GM18520 (cell line): ENCODE results near the gene SIAH2.
A peak's percentile ranks its signal among the peaks of the same experiment; 100 is the strongest.
"Not testable (repeated sequence)": the region's sequence is repeated elsewhere in the genome, so short reads cannot be mapped to it uniquely, and the experiment has no call there.

ENCODE experiments used
- ATAC-seq: cut with Tn5 transposase; IDR thresholded peaks from one replicate; pipeline ENCODE4 v1.9.1; 2021; ENCODE audit not compliant: unreplicated experiment

SIAH2 gene, protein sequence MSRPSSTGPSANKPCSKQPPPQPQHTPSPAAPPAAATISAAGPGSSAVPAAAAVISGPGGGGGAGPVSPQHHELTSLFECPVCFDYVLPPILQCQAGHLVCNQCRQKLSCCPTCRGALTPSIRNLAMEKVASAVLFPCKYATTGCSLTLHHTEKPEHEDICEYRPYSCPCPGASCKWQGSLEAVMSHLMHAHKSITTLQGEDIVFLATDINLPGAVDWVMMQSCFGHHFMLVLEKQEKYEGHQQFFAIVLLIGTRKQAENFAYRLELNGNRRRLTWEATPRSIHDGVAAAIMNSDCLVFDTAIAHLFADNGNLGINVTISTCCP

DNA sequence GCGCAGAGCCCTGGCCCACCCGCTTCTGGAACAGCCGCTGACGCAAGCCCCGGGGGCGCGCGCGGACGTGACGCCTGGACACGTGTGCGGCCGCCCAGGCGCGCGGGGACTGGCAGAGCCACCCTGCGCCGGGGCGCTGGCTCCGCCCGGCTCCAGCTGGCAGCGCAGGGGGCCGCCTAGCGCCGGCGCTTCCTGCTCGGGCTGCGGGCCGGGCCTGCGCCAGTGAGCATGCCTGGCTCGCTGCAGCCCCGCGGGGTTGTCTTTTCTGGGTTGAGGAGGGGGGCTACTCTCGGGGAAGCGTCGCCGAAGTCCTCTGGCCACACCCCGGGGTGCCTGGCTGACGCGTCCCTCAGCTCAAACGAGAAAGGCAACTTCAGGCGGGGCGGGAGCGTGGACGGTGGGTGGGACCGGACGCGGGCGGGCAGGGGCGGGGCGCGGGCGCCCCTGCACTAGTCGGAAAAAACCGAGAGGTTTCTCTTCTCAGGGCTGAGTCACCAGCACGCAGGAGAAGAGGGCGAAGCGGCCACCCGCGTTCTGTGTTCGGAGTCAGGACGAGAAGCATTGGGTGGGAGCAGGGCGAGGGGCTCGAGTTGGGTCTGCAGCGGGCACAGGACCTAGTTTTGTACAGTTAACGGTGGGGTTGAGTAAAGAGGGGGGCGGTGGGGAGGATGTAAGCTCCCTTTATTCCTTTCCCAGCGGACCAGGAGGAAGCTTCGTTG lies at the start of gene SIAH2:
Gene SIAH2, minus strand, starts transcription at position 48 of the 719 bp plus-strand sequence. CDS start 320 bp downstream, outside the sequence.
- peak; percentile 43 for ATAC-seq

DNA sequence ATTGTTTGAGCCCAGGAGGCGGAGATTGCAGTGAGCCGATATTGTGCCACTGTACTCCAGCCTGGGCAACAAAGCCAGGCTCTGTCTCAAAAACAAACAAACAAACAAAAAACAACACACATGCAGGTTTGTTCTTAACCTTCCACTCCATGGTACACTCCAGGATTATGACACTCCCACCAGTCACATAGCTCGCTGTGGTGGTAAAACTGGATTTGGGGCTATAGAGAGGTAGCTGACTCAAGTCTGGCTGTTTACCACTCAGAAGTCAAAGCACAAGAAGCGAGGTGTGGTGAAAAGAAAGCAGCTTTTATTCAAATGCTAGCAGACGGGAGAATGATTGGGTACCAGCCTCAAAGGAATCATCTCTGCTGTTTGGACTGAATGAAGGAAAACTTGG lies 49.0 kb upstream of the SIAH2 start:
- no peak for ATAC-seq

DNA sequence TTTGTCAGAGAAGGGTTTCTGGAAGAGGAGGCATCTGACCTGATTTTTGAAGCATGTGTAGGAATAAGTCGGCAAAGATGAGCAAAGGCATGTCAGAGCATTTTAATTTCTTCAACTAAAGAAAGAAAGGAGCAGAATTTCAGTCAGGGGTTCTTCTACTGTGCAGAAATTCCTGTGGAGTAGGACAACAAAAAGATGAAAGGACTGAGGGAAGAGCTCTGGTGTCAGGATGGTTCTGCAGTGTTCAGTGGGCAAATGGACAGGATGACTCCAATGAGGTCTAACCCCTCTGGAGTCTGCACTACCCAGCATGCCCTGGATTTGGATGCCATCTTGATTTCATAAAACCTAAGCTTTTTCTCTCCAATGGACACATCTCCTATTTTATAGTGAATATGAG lies 47.7 kb upstream of the SIAH2 start:
- no peak for ATAC-seq

DNA sequence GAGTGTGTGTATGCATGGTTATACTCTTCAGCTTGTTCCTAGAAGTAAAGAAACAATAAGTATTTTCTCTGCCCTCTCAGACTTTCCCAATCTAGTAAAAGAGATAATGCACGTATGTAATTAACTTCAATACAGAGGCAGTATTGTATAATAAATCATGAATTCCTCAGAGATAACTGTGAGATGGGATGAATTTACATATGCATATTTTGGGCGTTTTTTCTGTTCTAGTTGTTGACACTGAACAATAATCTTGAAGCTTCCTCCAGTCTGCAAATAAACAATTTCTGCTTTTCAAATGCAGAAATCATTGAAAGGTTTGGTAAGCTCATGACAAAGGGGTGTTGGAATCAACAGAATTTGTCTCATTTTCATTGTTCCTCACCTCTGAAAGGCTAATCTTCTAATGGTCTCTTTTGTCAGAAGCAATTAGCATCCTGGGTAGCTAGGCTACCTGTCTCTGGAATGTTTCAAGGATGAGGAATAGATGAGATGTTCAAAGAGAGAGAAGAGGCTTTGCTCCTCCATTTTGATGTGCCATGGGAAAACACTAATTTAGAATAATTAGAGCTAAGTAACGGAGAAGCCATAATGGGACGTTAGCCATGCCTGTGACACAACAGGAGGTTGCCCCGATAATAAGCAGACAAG lies 43.3 kb upstream of the SIAH2 start:
- no peak for ATAC-seq

DNA sequence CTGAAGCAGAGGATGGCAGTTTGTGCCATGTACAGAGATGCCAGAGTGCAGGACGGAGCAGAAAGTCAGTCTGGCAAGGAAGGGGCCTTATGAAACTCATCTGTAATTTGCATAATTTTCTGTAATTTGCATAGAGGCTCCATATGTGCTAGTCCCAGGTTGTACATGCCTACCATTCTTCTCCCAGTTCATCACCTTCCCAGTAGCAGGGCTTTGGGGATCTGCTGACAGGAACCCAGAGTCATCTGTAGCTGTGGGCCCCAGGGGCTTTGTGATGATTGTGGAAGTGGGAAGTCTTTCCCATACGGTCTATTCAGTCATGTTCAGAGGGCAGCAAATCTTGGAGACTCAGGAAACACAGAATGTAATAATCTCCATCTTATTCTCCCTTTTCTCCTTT lies 42.4 kb upstream of the SIAH2 start:
- no peak for ATAC-seq

DNA sequence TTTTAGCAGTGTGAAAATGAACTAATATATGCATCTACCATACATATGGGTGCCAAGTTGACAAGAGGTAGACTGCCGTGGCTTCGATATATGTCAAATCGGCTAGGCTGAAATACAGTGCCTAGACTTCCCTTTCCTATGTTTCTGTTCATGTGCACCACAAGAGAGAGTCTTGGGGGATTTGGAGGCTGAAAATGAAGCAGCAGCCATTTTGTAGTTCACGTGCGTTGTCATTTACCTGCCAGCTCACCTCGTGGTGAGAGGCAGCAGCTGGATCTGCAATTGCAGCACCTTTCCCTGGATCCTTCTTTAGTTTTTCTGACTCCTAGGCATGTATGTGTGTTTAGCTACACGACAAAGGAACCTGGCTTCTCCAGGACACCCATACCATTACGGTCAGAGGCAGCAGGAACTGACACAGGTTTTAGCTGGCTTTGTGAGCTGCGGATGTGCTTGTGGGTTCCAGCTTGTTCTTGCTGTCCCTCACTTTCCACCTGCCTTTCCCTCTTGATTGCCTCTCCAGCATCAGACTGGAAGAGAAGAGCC lies 40.5 kb upstream of the SIAH2 start:
- no peak for ATAC-seq

DNA sequence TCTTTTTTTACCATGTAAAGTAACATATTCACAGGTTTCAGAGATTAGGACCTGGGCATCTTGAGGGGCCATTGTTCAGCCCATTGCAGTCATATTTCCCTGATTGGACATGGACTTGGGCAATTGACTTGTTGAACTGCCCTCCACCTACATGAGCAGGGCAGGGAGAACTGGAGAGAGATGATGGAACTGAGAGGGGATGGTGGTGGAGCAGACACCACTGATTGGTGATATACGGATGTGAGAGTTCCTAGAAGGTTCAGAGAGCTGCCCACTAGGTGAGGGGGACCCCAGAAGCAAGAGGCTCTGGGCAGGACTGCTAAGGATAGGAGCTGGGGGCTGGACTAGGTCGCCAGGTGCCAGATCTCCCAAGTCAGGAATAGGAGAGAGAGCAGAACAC lies 37.8 kb upstream of the SIAH2 start:
- no peak for ATAC-seq

DNA sequence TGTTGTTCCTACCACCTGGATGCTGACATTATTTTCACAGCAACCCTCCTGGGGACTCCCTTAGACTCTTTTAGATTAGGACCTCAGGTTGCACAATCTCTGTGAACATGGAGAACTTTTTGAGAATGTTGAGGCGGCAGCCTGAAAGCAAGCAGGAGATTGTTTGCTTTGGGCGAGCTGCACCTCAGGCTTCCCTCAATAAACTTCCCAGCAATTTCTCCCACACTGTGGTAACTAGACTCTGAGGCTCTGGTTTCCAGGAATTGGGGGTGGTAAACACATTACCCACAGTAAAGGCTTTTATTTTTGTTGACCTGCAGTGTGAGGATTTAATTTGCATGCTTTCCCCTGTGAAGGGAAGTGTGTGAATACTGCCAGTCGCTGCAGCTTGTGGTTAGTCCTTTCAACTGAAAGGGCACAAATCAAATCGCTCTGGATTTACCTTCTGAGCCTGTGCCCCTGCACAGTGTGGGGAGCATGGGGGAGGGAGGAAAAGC lies 35.2 kb upstream of the SIAH2 start:
- ATAC-seq: no peak

DNA sequence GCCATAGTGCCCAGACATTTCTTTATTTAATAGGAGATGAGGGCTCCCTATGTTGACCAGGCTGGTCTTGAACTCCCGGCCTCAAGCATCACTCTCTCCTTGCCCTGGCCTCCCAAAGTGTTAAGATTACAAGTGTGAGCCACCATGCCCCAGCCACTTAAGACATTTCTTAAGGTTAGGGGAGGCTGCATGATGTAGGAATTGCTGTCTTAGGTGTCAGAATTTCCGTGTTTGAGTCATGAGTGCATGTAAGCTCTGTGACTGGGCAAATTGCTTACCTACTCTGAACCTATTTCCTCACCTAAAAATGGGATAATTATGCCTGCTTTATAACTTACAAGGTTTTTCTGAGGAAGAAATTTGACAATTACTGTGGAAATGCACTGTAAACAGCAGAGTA lies 34.2 kb upstream of the SIAH2 start:
- ATAC-seq: no peak

DNA sequence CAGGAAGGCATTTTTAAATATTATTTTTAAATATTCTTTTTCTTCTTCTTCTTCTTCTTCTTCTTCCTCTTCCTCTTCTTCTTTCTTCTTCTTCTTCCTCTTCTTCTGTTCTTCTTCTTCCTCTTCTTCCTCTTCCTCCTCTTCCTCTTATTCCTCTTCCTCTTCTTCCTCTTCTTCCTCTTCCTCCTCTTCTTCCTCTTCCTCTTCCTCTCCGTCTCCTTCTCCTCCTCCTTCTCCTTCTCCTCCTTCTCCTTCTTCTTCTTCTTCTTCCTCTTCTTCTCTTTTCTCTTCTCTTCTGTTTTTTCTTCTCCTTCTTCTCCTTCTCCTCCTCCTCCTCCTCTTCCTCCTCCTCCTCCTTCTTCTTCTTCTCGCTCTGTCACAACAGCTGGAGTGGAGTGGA lies 33.6 kb upstream of the SIAH2 start:
- ATAC-seq: not testable (repeated sequence)

DNA sequence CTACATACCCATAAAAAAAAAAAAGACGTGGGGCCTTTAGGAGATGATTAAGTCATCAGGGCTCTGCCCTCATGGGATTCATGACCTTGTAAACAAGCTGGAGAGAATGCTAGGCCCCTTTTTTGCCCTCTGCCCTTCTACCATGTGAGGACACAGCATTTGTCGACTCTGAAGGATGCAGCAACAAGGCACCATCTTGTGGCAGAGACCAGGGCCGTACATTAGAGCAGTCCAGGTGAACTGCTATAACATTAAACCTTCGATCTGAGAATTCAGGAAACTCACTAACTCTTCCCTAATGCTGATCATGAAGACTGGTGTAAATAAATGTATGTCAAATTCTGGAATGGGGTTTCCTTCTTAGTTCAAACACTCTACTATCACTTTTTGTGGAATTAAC lies 30.7 kb upstream of the SIAH2 start:
- no peak for ATAC-seq

DNA sequence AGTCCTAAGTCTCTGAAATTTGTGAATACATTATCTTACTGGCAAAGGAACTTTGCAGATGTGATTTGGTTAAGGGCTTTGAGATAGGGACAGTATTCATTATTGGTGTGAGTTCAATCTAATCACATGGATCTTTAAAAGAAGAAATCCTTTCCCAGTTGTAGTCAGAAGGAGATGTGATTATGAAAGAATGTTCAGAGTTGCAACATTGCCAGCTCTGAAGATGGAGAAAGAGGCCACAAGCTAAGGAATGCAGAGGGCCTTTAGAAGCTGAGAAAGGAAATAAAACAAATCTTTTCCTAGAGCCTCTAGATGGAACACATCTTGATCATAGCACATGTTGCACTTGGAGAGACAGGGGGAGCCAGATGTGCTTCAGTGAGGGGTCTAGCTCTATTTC lies 27.7 kb upstream of the SIAH2 start:
- no peak for ATAC-seq

DNA sequence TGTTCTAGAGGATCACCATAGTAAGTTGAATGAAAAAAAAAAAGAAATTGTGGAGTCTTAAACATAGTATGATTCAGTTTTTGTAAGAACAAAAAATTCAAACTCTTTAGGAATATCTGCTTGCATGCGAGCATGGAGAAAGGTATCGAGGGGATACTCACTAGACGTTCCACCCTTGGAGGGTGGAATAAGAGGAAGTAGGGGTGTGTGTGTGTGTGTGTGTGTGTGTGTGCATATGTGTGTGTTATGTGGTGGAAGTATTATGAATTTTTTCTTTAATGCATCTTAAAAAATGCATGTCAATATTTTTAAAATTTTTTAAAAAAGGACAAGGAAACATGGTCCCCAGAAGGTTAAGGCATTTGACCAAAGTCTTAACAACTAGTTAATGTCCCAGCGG lies 26.5 kb upstream of the SIAH2 start:
- no peak for ATAC-seq

DNA sequence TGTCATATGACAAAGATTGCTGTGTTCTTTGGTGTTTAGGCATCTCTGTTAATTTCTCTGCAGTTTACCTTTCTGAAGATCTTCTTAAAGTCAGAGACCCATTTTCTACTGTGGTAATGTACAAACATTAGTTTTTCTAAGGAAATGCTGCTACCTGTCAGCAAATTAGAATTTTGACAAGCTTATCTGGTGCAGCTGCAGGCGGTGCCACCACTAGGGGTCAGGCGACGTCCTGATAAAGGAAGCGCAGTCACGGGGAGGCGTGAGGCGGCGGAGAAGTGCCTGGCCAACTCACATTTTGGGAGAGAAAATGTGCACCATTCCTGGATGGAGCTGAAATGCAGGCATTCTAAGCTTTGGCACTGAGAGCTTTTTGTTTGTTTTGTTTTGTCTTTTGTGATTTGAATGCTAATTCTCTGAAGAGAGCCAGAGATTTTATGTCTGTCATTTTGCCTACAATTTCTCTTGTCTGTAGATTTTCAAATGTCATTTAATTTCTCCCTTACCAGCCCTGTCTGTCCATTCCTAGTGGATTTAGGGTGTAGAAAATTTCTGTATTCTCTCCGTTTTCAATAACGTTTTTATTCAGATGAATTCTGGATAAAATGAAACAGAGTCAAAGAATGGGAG lies 24.9 kb upstream of the SIAH2 start:
- peak; percentile 46 for ATAC-seq

DNA sequence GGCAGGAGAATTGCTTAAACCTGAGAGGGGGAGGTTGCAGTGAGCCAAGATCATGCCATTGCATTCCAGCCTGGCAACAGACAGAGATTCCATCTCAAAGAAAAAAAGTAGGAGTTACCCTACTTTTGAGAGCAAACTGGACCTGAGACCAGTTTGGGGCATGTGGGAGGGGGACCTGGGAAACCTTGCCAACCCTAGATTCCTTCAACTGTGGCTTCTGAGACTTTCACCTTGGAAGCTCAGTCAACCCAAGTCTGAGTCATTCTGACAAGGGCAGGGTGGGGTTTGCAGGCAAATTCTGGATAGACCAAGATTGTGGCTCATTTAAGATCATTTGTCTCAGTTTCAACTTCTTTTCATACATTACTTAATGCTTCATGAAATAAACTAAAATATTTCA lies 23.8 kb upstream of the SIAH2 start:
- ATAC-seq: no peak

DNA sequence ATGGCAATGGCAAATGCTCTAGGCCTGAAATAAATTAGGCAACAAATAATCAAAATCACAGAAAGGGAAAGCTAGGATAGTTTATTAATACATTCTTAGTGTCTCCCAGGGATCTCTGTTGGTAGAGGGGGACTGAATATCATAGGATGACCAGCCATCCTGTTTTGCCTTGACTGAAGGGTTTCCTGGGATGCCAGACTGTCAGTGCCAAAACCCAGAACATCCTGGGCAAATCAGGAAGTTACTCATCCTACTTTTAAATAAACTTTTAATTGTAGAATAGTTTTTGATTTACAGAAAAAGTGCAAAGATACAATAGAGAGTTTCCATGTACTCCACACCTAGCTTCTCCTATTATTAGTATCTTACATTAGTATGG lies 21.8 kb upstream of the SIAH2 start:
- no peak for ATAC-seq

DNA sequence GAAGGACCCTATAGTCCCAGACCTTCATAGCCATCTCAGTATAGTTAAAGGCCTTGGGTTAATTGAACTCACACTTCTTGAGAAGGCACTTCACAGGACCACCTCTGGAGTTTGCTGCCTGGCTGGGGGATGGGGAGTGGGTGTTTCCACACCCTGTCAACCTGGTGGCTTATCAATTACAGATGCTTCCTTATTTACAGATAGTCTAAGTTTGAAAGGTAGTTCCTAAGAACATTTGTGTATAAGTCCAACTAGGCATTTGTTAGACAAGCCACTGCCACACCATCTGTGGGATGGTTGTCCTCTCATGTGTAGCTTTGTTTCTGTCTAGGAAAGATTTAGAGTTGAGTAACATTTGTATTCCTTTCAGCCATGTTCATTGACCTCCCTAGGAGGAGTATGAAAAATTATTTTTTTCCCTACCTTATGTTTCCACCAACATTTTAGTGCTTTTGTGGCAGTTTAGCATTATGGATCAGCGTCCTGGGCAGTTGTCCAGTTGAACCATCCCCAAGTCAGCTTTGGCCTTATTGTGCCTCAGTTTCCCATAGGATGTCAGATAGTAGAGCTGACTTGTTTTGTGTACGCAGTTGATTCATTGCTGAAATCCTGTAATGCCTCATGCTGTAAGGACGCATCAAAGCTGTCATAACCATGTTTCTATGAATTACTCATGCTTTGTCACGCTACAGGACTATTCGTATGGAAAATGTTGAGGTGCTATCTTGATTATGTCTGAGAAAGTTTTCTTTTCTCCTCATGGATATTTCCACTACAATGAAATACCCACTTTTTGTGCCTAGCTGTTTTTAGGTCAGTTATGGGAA lies 21.2 kb upstream of the SIAH2 start:
- ATAC-seq: peak; percentile 52

DNA sequence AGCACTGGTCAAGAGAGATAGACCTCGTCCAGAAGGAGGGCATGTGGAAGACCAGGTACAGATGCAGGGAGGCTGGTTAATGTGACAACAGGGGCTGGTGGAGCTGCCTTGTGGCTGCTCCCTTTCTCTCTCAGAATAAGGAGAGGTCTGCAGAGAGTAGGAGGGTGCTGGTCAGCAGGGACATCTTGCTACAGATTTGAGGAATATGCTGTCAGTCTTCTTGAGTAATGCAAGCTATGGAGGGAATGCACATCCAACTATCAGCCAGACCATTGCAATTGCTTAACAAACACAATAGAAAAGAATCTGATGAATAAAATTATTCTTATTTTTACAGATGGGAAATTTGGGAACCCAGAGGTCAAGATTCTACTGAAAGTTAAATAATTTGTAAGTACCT lies 20.3 kb upstream of the SIAH2 start:
- no peak for ATAC-seq

DNA sequence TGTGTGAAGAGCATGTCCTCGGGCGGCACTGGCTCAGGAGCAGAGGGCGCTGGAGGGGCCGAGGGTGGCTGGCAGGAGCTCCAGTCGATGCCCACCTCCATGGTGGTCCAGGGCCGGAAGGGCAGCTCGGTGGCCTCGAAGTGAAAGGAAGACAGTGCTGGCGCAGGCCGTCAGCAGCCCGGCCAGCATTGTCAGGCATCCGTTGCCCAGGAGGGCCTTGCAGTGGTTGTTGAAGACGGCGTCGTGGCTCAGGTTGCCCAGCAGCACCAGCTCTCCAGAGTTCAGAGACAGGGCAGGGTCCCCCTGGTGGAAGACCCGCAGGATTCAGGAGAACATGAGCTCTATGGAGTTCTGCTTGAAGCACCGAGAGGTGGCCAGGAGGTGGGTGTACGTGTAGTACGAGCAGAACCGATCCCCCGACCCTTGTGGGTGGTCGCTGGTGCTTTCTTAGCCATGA lies 16.5 kb upstream of the SIAH2 start:
- no peak for ATAC-seq

DNA sequence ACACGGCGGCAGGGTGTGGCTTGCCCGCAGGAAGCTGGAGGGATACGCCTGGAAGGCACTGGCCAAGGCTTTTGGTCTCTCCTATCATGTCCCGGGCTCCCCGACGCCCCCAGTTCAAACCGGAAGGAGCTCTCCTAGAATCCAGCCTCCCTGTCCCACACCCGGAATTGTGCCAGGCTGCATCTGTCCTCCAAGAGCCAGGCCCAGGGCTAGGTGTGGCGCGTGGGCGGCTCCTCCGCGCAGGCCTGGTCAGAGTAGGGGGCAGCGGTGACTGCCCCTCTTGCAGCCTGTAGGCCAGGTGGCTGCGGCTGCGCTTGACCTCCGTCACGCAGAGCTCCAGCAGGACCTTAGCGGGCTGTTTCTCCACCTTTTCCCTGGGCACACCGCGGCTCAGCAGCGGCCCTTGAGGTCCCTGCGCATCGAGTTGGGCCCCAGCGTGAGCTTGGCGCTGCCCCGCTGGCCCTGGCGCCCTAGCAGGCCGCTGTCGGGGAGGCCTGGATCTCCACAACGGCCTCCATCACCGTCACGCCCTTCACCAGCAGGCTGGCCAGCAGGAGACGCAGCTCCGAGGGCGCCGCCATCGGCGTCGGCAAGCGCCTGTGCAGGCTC lies 15.9 kb upstream of the SIAH2 start:
- no peak for ATAC-seq
